GM21447 (cell line): ENCODE data around the gene C2CD4C.
"Not testable (repeated sequence)": the region's sequence is repeated elsewhere in the genome, so short reads cannot be mapped to it uniquely, and the experiment has no call there.

ENCODE experiments used
- ATAC-seq: cut with Tn5 transposase; IDR thresholded peaks from one replicate; pipeline ENCODE4 v1.9.1; 2021; ENCODE audit not compliant: unreplicated experiment

The C2CD4C gene

DNA sequence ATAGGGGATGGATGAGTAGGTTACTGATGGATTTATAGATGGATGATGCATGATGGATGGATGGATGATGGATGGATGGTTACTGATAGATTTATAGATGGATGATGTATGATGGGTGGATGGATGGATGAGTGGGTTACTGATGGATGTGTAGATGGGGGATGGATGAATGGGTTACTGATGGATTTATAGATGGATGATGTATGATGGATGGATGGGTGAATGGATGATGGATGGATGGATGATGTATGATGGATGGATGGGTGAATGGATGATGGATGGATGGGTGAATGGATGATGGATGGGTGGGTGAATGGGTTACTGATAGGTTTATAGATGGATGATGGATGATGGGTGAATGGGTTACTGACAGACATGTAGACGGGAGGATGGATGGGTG lies 6.3 kb upstream of the C2CD4C start:
- ATAC-seq = no peak

DNA sequence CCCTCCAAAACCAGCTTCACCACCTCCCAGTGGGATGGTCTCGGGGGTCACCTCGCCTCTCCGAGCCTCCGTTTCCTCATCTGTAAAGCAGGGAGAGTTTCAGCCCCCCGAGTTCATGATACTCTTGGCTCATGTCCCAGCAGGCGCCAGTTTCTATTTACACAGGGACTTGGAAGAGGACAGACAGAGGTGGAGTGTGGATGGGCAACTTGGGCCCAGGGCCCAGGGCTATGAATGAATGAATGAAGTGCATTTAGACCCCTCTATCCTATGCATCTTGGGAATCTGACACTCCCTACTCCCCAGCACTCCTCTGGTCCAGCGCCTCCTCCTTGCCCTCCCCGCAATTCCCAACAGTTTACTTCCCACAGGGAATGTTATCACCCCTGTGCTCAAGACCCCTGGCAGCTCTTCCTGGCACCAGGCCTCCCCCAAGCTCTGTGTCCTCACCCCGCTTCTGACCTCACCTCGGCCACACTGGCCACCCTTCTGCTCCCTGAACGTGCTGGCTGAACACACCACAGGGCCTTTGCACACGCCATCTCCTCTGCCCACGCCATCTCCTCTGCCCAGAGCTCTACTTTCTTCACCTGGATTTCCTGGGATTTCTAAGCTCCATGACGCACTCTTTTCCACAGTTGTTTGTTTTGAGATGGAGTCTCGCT lies 4.9 kb upstream of the C2CD4C start:
- no peak for ATAC-seq

DNA sequence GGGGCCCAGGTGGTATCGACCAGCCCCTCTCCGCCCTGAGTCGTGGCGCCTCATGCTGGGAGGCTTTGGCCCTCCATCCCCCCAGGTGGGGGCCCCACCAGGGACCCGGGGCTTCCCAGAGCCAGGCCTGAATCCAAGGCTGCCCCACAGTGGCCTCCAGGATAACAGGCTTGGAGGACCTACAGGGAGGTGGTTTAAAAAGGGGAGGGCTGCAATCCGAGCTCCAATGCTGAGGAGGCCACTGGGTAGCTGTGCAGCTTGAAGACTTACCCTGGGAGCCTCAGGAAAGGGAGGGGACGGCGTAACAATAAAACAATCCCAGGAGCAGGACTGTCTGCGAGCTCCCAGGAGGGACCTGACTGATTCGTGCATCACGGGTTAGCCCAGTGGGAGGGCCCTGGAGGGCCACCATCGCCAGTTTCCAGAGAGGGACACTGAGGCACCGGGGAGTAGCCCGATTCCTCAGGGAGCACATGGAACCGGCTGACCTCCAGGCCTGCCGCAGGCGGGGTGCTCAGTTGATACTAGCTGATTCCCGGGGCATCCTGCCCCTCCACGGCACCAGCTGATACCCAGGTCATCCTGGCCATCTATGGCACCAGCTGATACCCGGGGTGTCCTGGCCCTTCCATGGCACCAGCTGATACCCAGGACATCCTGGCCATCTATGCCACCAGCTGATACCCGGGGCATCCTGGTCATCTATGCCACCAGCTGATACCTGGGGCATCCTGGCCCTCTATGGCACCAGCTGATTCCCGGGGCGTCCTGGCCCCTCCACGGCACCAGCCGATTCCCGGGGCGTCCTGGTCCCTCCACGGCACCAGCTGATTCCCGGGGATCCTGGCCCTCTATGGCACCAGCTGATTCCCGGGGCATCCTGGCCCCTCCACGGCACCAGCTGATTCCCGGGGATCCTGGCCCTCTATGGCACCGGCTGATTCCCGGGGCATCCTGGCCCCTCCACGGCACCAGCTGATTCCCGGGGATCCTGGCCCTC lies 3.7 kb upstream of the C2CD4C start:
- no peak for ATAC-seq

DNA sequence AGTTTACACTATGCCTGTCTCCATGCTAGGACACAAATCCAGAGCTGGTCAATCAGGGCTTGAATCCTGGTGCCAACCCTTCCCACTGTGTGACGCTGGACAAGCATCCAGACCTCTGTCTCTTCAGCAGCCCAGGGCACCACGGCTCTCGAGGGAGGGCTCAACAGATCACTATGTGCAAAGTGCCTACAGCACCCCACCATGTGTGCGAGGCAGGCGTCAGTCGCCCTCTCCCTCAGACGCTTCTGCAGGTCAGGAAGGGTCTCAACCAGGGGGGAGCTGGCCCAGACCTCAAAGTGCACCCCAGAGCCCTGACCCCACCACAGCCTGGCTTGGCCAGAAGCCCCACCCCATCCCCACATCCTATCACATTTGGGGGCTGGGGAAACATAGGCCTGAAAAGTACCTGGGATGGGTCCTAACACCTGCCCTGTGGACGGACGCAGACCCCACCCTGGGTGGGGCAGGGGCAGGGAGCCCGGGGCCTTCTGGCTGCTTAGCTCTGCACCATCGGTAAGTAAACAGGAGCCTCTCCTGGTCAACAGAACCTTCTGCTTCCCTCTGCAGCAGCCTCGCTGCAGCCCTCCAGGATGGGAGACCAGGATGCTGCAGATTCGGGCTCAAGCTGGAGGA lies 2.9 kb upstream of the C2CD4C start:
- no peak for ATAC-seq

DNA sequence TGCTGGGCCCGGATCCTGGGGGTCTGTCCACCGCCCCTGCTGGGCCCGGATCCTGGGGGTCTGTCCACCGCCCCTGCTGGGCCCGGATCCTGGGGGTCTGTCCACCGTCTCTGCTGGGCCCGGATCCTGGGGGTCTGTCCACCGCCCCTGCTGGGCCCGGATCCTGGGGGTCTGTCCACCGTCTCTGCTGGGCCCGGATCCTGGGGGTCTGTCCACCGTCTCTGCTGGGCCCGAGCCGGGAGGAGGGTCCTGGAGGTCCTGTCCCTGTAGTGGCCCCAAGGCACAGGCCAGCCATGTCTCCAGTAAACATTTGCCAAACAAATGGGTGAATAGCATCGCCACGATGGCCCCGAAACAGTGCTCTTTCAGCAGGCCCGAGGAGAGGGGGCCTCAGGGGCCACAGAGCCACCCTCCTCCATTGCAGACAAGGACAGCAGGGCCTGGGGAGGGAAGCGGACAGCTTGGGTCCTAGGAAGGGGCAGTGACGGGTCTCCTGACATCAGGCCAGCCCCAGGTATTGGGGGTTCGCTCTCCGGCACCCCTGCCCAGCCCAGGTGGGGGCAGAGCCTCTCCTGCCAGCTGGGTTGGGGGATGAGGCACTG lies 2.3 kb upstream of the C2CD4C start:
- not testable (repeated sequence) for ATAC-seq

DNA sequence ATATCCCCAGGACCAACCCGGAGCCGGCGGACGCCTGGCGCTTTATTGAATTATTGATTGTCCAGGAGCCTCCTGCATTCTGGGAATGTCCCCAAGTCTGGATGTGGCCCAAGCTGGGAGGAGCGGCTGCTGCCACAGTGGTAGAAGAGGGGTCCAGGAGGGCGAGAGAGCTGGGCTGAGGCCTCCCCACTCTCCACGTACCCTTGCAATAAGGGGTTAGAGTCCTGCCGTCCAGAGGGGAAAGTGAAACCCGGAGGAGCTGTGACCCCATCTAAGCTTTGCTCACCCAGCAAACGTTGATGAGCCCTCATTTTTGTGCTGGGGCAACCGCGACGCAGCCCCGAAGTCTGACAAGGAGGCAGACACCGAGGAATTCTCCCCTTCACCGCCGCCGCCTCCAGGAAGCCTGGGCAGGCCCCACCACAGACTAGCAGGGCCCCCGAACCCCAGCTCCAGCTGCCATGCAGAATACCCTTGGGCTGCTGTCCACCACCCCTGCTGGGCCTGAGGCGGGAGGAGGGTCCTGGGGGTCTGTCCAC lies 1.4 kb upstream of the C2CD4C start:
- no peak for ATAC-seq

DNA sequence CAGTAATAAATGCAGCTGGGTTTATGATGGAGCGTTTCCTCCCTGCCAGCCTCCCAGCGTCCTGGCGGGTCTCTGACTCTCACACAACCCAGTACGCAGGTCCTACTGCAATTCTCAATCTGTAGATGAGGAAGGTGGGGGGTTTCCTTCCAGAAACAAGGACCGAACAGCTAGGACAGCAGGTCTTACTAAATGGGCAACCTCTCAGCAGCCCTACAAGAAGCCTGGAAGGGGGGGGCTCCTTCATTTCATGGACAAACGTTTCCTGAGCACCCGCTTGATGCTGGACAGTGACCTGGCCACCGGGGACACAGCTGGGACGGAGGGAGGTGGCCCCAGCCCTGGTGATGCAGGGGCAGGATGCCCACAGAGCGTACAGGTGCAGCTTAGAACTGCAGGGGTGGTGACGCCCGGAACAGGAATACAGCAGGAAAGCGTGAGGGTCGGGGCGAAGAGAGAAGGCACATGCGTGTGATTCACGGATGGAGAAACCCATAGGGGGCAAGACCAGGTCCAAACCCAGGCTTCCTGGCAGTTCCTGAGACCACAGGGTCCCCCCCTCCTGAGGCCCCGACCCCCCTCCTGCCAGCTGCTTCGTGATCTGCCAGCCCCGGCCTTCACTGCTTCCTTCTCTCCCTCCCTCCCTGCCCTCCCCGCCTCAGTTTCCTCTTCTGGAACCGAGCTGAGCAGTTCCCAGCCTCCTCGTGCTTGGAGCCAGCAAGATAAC lies 732 bp upstream of the C2CD4C start:
- no peak for ATAC-seq

DNA sequence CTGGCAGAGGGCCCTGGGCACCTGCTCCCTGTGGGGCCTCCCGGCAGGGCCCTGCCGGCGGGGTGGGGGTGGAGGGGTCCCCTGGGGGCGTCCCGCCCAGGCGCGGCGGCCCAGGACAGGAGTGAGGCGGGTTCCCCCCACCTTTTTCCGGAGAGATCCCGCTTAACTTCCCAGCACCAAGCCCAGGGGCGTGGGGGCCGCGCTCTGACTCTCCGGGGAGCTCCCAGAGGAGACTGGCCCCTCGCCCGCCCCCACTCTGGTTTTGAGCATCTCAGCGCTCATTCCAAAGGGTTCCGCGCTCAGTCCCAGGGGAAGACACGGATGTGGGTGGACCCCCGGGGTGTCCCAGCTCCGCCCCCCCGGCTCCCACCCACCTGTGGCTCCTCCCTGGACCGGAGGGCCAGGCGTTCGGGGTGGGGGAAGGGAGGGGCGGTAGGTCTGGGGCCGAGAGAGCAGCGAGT lies 476 bp downstream of the C2CD4C start:
- ATAC-seq = no peak

DNA sequence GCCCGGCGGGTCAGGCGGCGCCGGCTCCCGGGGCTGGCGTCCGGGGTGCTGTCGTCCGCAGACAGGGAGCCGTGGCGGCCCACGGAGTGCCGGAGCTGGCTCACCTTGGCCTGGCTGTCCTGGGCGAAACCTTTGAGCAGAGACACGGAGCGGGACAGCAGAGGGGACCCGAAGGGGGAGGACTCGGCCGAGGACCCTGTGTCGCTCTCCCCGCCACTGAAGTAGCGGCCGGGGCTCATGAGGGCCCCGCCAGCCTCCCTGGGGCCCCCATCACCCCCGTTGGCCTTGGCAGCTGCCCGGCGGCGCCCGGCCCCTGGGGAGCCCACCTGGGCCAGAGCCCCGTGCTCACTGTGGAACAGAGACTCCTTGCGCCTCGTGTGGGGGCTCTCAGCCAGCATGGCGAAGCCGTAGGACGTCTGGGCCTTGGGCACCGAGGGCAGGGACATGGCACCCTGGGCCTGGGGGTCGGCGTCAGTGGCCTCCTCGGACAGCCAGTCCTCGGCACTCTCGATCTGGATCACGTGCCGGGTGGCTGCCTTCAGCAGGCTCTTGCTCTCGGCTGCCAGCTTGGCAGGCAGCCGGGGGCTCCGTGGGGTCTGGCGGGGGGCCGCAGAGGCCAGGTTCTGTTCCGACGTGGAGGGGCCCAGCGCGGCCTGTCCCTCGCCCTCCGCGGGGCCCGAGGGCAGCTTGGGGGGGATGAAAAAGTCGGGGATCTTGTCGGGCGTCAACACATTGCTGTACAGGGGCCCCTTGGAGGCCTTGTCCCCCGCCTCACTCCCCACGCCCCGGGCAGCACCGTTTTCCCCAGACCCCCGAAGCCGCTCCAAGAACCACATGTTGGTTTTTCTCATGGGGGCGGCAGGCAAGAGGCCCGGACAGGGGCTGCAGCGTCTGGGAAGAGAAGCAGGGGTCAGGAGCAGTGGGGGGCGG lies 1.2 kb downstream of the C2CD4C start:
- ATAC-seq = no peak

DNA sequence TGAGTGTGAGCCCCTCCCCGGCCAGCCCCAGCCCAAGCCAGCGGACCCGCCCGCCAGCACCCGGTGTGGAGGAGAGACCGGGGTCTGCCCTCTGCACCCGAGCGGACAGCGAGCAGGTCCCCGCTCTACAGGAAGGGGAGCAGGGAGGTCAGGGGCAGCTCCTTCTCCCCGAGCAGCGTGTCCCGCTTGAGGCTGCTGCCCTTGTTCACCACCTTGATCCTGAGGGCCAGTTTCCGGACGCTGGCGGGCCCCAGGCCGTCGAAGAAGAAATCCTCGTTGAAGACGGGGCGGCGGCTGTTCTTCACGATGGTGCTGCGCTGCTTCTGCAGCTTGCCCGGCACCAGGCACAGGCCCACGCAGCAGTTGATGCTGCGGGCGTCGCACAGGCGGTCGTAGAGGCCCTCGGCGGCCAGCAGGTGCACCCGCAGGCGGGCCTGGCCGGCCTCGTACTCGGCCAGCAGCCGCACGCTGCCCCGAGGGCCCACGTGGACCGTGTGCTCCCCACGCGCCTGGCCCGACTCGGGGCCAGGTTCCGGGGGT lies 1.9 kb downstream of the C2CD4C start:
- ATAC-seq = no peak

DNA sequence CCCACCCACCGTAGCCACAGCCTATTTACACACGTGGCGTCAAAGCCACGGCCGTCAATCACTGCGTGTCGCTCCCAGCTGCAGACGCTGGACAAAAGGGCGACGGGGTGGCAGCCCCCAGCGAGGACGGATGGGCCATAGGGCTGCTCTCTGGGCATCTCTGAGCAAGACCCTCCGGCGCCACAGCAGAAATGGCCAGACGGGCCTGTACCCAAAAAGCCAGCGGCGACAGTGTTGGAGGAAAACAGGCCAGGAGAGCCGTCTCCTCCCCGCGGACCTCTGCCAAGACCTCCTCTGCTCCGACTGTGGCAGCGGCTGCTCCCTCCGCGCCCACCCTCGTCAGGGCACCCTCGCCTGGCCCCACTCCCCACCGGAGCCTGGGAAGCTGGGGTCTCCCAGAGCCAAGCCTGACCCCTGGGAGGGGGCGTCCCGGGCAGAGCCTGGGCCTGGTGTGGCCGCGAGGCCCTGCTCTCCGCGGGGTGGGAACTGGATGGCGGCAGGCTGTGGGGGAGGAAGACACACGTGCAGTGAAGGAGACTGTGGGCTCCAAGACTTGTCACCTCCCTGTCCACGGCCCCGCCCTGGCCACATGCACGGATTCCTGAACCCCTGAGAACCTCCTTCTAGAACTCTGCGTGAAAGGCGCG lies 2.7 kb downstream of the C2CD4C start:
- no peak for ATAC-seq

DNA sequence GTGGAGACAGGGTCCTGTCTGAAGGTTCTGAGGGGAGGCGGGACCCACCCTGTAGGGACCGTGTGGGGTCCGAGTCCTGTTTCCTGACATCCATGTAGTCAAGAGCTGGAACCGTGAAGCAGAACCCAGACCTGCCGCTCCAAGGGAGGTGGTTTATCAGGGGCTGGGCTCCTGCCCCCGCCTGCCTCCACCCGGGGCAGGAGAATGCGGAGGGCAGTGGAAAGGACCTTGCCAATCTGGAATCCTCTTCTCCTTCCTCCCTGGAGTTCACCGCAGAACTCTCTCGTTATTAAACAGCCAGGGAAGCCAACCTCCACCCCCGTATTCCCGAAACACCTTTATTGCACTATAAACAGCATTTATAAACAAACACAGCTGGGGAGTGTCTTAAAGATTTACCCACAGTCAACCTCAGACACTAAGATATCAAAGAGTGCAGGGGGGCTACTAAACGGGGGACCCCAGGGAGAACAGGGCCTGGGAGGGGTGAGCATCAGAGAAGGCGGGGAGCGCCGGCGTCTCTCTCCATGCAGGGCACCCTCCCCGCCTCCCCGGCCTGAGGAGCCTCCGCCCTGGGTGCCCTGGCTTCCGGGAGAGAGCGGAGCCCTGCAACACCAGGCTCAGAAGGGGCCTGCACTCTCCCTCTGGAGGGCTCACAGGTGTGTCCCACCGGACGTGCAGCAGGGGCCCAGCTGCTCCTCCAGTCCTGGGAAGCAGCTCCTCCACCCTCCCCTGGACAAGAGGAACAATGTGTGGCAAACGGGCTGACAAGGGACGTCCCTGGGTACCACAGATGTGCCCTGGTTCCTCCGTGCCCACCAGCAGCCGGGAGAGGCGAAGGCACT lies 3.6 kb downstream of the C2CD4C start:
- no peak for ATAC-seq

DNA sequence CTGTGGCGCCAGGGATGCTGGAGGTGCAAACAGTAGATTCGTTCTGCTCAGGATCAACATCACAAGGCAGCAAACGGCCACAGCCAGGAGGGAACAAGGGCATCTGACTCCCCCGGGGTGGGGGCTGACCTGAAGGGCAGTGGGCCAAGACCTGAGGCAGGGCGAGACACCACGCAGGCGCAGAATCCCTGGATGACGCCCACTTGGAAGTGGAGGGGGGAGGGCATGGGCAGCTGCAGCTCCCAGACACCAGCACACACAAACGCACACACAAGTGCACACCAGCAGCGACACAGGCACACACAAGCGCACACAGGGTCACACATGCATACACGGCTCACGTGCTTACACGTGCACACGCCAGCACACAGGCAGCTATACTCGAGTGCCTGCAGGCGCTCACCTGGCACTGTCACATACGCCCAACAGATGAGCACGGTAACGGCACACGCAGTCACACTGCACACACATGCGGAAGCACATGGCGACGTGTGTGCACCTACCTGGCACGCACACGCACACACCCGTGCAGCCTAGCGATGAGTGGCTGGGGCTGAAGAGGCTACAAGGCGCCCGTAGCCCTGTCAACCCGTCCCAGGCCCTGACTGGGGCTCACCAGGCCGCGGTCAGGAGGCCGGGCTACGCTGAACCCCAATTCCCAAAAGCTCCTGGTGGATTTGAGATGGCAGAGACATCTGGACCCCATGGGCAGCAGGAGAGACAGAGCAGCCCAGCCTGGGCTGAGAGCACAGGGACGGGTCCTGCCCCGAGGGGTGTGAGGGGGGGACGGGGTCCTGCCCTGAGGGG lies 5.5 kb downstream of the C2CD4C start:
- ATAC-seq = no peak

DNA sequence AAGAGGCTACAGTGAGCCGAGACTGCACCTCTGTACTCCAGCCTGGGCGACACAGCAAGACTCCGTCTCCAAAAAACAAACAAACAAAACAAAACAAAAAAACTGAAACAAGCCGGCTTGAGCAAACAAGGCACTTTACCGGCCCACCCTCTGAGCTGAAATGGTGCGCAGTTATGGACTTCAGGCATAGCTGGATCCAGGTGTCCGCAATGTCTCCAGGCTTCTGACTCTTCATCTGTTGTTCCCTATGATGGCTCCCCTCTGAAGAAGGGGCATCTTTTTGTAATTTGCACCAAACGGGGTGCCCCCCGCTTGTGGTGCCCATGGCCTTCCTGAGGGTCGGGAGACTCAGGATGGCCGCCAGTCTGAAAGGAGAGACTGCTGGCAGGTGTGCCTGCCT lies 6.2 kb downstream of the C2CD4C start:
- no peak for ATAC-seq

DNA sequence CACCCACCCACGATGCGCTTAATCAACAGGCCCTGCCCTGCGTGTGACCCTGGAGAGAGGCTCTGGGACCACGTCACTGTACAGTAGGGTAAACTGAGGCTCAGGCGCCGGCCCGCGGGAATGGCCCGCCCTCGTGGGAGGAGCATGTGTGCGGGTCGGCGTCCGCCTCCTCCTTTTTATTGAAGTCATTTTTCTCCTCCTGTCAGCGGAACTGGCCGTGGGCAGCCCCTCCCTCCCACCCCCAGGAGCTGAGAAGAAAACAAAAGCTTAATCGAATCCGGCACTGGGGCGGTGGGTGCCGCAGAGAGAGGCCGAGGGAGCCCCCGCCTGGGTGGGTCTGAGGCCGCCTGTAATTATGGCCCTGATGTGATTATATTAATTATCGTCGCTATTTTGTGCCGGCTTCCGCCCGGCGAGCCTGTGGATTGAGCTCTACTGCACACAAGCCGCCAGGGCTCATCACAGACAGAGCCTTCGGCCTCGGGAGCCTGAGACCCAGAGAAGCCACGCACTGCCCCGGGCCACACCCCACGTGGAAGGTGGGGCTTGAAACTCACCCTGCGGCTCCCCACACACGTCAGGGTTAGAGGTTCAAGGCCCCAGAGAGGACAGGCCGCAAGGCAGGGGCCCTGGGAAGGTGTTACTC lies 7.0 kb downstream of the C2CD4C start:
- ATAC-seq = no peak
